NCI-H460 (cell line): ENCODE measurements around the gene SF3B3. TPM values are rescaled to one million over a fixed set of nuclear protein-coding genes. Genes with fewer than 3 reads are reported as not detected.
"Not testable (repeated sequence)": the region's sequence is repeated elsewhere in the genome, so short reads cannot be mapped to it uniquely, and the experiment has no call there.

Experiments
- DNase-seq: peaks from one replicate; pipeline ENCODE4 v3.0.0-alpha.2; 2016; ENCODE audit warnings: low read depth; ENCODE audit errors: extremely low read depth
- small RNA-seq, 2 experiments: library from RNA; depleted of rRNA; stranded (forward); fragments of <200 nt; gene quantifications; one replicate each; pipeline ENCODE3, GENCODE V24; 2014
- total RNA-seq: library from RNA; depleted of rRNA; stranded (reverse); fragments of >200 nt; shearing (Covaris generic); gene quantifications from 2 replicates; pipeline ENCODE4 v1.2.3, GENCODE V29; 2014; rRNA removed

SF3B3 gene
- total RNA-seq, 1 experiment from 2014 or later: 159 TPM

DNA sequence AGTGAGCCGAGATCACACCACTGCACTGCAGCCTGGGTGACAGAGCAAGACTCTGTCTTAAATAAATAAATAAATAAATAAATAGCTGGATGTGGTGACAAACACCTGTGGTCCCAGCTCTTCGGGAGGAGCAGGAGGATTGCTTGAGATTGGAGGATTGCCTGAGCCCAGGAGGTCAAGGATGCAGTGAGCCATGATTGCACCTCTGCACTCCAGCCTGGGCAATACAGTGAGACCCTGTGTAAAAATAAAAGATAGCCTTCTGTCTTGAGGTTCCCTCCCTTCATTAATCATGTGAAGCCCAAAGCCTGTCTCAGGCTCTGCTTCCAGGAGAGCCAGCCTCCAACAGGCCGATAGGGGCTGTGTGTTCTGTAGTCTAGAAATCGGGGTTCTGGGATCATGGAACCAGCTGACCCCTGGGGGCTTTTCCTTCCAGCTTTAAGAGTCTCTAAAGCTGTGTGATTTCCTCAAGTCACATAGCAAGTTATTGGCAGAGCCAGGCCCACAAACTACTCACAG, 88.2 kb downstream of the SF3B3 start:
- no peak for DNase-seq

DNA sequence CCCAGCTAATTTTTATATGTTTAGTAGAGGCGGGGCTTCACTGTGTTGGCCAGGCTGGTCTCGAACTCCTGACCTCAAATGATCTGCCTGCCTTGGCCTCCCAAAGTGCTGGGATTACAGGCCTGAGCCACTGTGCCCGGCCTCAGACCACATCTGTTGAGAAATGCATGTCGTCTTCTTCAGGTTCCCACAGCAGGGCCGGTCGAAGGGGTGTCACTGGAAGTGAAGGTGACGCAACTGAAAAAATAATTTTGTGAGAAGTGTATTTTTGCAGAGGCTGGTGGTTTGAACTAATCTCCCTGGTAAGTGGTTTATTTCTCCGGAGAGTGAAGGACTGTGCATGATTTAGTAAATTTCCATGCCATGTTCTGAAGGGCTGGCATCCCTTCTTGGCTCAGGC, 89.3 kb downstream of the SF3B3 start:
- DNase-seq: no peak

GRCh38 chr16:70614208-70614951, 90.8 kb downstream of the SF3B3 start:
- no peak for DNase-seq

DNA sequence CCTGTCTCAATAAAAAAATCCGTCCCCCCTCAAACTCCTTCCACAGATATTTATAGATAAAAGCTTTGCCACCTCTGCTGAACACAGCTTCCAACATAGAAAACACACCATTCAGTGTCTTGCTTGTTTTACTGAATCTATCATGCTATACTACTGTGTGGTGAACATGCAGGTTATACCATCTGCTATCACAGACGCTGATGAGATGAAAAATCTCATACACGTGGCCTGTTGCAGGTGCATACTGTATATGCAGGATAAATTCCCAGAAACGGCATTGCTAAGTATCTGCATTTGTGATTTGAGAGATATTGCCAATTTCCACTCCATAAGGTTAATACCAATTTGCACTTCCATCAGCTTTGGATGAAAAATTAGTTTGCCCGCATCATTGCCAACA, 92.3 kb downstream of the SF3B3 start:
- no peak for DNase-seq

- not testable (repeated sequence) for DNase-seq
These were observed 98.2 kb downstream of the SF3B3 start for GRCh38 chr16:70621864-70622263.

Small RNAs within 50 kb of the gene (small RNA-seq; reads per million reads assigned to genes)
- gene SNORD111 (61.6 to 139 reads per million in 2 experiments), gene SNORD111B (8.7 to 40.0 reads per million in 2 experiments)

Other genes starting within 250 kb of the SF3B3 start
- gene AARS1, start 234.3 kb upstream of the SF3B3 start, total RNA-seq: 130 and 168 TPM in 2 replicates
- 33.3 and 41.2 TPM in 2 replicates for gene DDX19B, start 224.6 kb upstream of the SF3B3 start, total RNA-seq
- gene DDX19A, start 176.9 kb upstream of the SF3B3 start, total RNA-seq: 25.5 and 28.8 TPM in 2 replicates
- gene ST3GAL2, start 84.7 kb upstream of the SF3B3 start, total RNA-seq: 10.6 and 11.6 TPM in 2 replicates
- 6.0 and 9.2 TPM in 2 replicates for gene FCSK, start 69.2 kb upstream of the SF3B3 start, total RNA-seq
- 23.4 and 24.3 TPM in 2 replicates for gene COG4, start 262 bp upstream of the SF3B3 start, total RNA-seq
- gene IL34, start 122.7 kb downstream of the SF3B3 start, total RNA-seq: not detected in 2 replicates
- 9.2 and 15.8 TPM in 2 replicates for gene MTSS2, start 162.2 kb downstream of the SF3B3 start, total RNA-seq